T1000 (cell line): ENCODE measurements around the gene ABHD2.
"Not testable (repeated sequence)": the region's sequence is repeated elsewhere in the genome, so short reads cannot be mapped to it uniquely, and the experiment has no call there.

Experiments used
- DNase-seq: peaks from one replicate; lab custom pipeline; 2025; ENCODE audit warnings: mixed read lengths; lab: John Stamatoyannopoulos, UW

Gene ABHD2

GRCh38 chr15:89121414-89121813 is 33.2 kb downstream of the ABHD2 start:
- no peak for DNase-seq

GRCh38 chr15:89122505-89123180 is 34.4 kb downstream of the ABHD2 start:
- no peak for DNase-seq

- DNase-seq, result no peak
These were observed 34.9 kb downstream of the ABHD2 start for GRCh38 chr15:89123181-89123525.

- no peak for DNase-seq
These were observed 37.0 kb downstream of the ABHD2 start for GRCh38 chr15:89125088-89125826.

GRCh38 chr15:89126009-89126408 is 37.8 kb downstream of the ABHD2 start:
- no peak for DNase-seq

- no peak for DNase-seq
These were observed 38.9 kb downstream of the ABHD2 start for GRCh38 chr15:89127054-89127702.

GRCh38 chr15:89128320-89129122 is 40.3 kb downstream of the ABHD2 start:
- DNase-seq, result no peak

- no peak for DNase-seq
These were observed 41.0 kb downstream of the ABHD2 start for GRCh38 chr15:89129123-89129815.

- no peak for DNase-seq
These were observed 41.5 kb downstream of the ABHD2 start for GRCh38 chr15:89129816-89130134.

- DNase-seq, result no peak
These were observed 41.9 kb downstream of the ABHD2 start for GRCh38 chr15:89130201-89130600.

- no peak for DNase-seq
These were observed 43.5 kb downstream of the ABHD2 start for GRCh38 chr15:89131731-89132130.

- no peak for DNase-seq
These were observed 44.6 kb downstream of the ABHD2 start for GRCh38 chr15:89132611-89133507.

GRCh38 chr15:89135387-89136077 is 47.3 kb downstream of the ABHD2 start:
- DNase-seq, result not testable (repeated sequence)

- no peak for DNase-seq
These were observed 48.0 kb downstream of the ABHD2 start for GRCh38 chr15:89136078-89136806.

- DNase-seq, result no peak
These were observed 48.8 kb downstream of the ABHD2 start for GRCh38 chr15:89136818-89137772.

- no peak for DNase-seq
These were observed 49.7 kb downstream of the ABHD2 start for GRCh38 chr15:89137926-89138325.

GRCh38 chr15:89138999-89139612 is 50.9 kb downstream of the ABHD2 start:
- DNase-seq, result no peak
